Liver (tissue), 9 donors: ENCODE measurements around the gene PIAS4. TPM values are rescaled to one million over a fixed set of nuclear protein-coding genes. Genes with fewer than 3 reads are reported as not detected.
A peak's percentile ranks its signal among the peaks of the same experiment; 100 is the strongest.

ENCODE experiments used
- DNase-seq: peaks from one replicate; pipeline ENCODE4 v3.0.0-alpha.2; 2017; ENCODE audit warnings: low spot score
- H3K27ac ChIP-seq, 2 donors: one replicate each; pipeline ENCODE4 v1.7.0; 2013; ENCODE audit warnings: inconsistent platforms in 2 of 2, low read length in 2 of 2, control low read depth in 1 of 2, low read depth in 1 of 2, mild to moderate bottlenecking in 1 of 2
- H3K27me3 ChIP-seq, 4 donors: one replicate each; pipeline versions ENCODE4 v1.6.1 to v1.7.0; 2013; ENCODE audit warnings: low read length in 3 of 4, inconsistent platforms in 1 of 4, mild to moderate bottlenecking in 1 of 4, moderate library complexity in 1 of 4; ENCODE audit not compliant: control insufficient read depth in 4 of 4, insufficient read depth in 4 of 4
- H3K36me3 ChIP-seq, 4 donors: one replicate each; pipeline versions ENCODE4 v1.6.1 to v1.7.0; 2013; ENCODE audit warnings: low read length in 3 of 4, mild to moderate bottlenecking in 3 of 4, low read depth in 1 of 4, moderate library complexity in 1 of 4; ENCODE audit not compliant: control insufficient read depth in 4 of 4, insufficient read depth in 3 of 4
- H3K4me1 ChIP-seq, 4 donors: one replicate each; pipeline versions ENCODE4 v1.6.1 to v1.7.0; 2013; ENCODE audit warnings: low read length in 3 of 4, mild to moderate bottlenecking in 3 of 4, moderate library complexity in 1 of 4; ENCODE audit not compliant: control insufficient read depth in 4 of 4, insufficient read depth in 4 of 4
- H3K4me3 ChIP-seq, 3 donors: one replicate each; pipeline versions ENCODE4 v1.6.1 to v1.7.0; 2013; ENCODE audit warnings: low read length in 3 of 3, control low read depth in 1 of 3, low read depth in 1 of 3, mild to moderate bottlenecking in 1 of 3
- H3K9ac ChIP-seq, 2 donors: one replicate each; pipeline ENCODE4 v1.7.0; 2013; ENCODE audit warnings: low read length in 2 of 2, mild to moderate bottlenecking in 2 of 2, moderate library complexity in 2 of 2, control low read depth in 1 of 2, low read depth in 1 of 2
- H3K9me3 ChIP-seq, 4 donors: one replicate each; pipeline versions ENCODE4 v1.6.1 to v1.7.0; 2013; ENCODE audit warnings: low read length in 3 of 4; ENCODE audit not compliant: control insufficient read depth in 4 of 4
- CTCF ChIP-seq: fragments of 150-350 bp; IDR thresholded peaks from 2 replicates; pipeline ENCODE4 v1.5.1; 2017; ENCODE audit warnings: improper control_type of control experiment, low read depth, low read length; ENCODE audit not compliant: missing input control
- EGR1 ChIP-seq, 2 donors: IDR thresholded peaks; 2 replicates each; pipeline ENCODE4 v1.6.1; 2016 to 2018; ENCODE audit warnings: antibody characterized with exemption in 2 of 2, low read depth in 2 of 2
- FOXA1 ChIP-seq: IDR thresholded peaks from 2 replicates; pipeline ENCODE4 v1.6.1; 2016; ENCODE audit warnings: antibody characterized with exemption
- FOXA2 ChIP-seq: IDR thresholded peaks from 2 replicates; pipeline ENCODE4 v1.6.1; 2016; ENCODE audit warnings: antibody characterized with exemption
- GABPA ChIP-seq, 2 donors: IDR thresholded peaks in 1 of 2; conservative IDR thresholded peaks in 1 of 2; 2 replicates each; pipeline ENCODE4 v1.6.1; 2016; ENCODE audit warnings: antibody characterized with exemption in 2 of 2, mild to moderate bottlenecking in 1 of 2, moderate library complexity in 1 of 2
- HNF4A ChIP-seq, 2 donors: conservative IDR thresholded peaks; 2 replicates each; pipeline ENCODE4 v1.6.1; 2016; ENCODE audit warnings: antibody characterized with exemption in 2 of 2, mild to moderate bottlenecking in 2 of 2
- HNF4G ChIP-seq: IDR thresholded peaks from 2 replicates; pipeline ENCODE4 v1.6.1; 2016; ENCODE audit warnings: antibody characterized with exemption
- JUND ChIP-seq, 2 donors: IDR thresholded peaks; 2 replicates each; pipeline ENCODE4 v1.6.1; 2016; ENCODE audit warnings: antibody characterized with exemption in 2 of 2
- NR2F2 ChIP-seq: IDR thresholded peaks from 2 replicates; pipeline ENCODE4 v1.6.1; 2016; ENCODE audit warnings: antibody characterized with exemption
- RAD21 ChIP-seq, 2 donors: IDR thresholded peaks; 2 replicates each; pipeline ENCODE4 v1.6.1; 2016; ENCODE audit warnings: antibody characterized with exemption in 2 of 2, mild to moderate bottlenecking in 2 of 2
- REST ChIP-seq: IDR thresholded peaks from 2 replicates; pipeline ENCODE4 v1.6.1; 2016; ENCODE audit warnings: antibody characterized with exemption, mild to moderate bottlenecking
- RXRA ChIP-seq, 2 donors: IDR thresholded peaks; 2 replicates each; pipeline ENCODE4 v1.6.1; 2017 to 2018; ENCODE audit warnings: antibody characterized with exemption in 2 of 2, mild to moderate bottlenecking in 1 of 2
- SP1 ChIP-seq: IDR thresholded peaks from 2 replicates; pipeline ENCODE4 v1.6.1; 2018; ENCODE audit warnings: antibody characterized with exemption, mild to moderate bottlenecking
- TAF1 ChIP-seq: conservative IDR thresholded peaks from 2 replicates; pipeline ENCODE4 v1.6.1; 2016; ENCODE audit warnings: antibody characterized with exemption, mild to moderate bottlenecking
- YY1 ChIP-seq: IDR thresholded peaks from 2 replicates; pipeline ENCODE4 v1.6.1; 2016; ENCODE audit warnings: antibody characterized with exemption, mild to moderate bottlenecking
- WGBS: extraction: QIAGEN DNeasy Blood & Tissue Kit; methylation state at CpG from one replicate; pipeline ENCODE4 v1.1.7; 2013; 5-methylcytosine and 5-hydroxymethylcytosine counted together
- polyA plus RNA-seq, 2 donors: library from polyadenylated mRNA; stranded (reverse) in 1 of 2; unstranded in 1 of 2; fragments of 200-250 nt in 1 of 2; fragments of >200 nt in 1 of 2; fragmentation: Nextera tagmentation in 1 of 2; extraction: Ambion mirVana in 1 of 2; gene quantifications; one replicate each; pipeline versions ENCODE4 v1.2.1 to v1.2.3, GENCODE V29; 2013 to 2015
- total RNA-seq, 2 donors: library from RNA; depleted of rRNA; stranded (reverse); fragments of >200 nt; gene quantifications; one replicate each; pipeline ENCODE4 v1.2.3, GENCODE V29; 2014
- TF ChIP-seq, protein P1 (sequence below): IDR thresholded peaks from 2 replicates; pipeline ENCODE4 v1.6.1; 2016; ENCODE audit warnings: antibody characterized with exemption
- TF ChIP-seq, protein P2 (sequence below): IDR thresholded peaks from 2 replicates; pipeline ENCODE4 v1.6.1; 2016; ENCODE audit warnings: antibody characterized with exemption
- donor health status: healthy.
- donor health status: healthy.
- donor health status: healthy.
- donor health status: healthy.
- donor health status: healthy.

Gene PIAS4
- total and polyA plus RNA-seq, 4 donors, result 5.6 to 14.1 (median 10.6) TPM

- Histone ChIP-seq H3K9ac (no peak overlapping the region), H3K36me3 (peaks cover 2 to 11% (median 6%) of the 10 kb centered on the region in 4 donors), H3K27ac (peak overlapping the region in 1 of 2 donors; percentile 4), H3K9me3 (no peaks in the 10 kb centered on the region), H3K4me1 (no peaks in the 10 kb centered on the region), H3K27me3 (no peaks in the 10 kb centered on the region), H3K4me3 (no peak overlapping the region)
- DNase-seq, result no peak
- TF ChIP-seq HNF4G (no peak), YY1 (no peak), JUND (IDR thresholded peaks at IDR 0.05) (no peak), RAD21 (IDR thresholded peaks at IDR 0.05) (peak in 1 of 2 donors; percentile 21), NR2F2 (peak; percentile 64), SP1 (peak; percentile 26), TAF1 (no peak), REST (no peak)
- 81% methylated on average over 34 of the region's 34 CpGs for WGBS
Measured at GRCh38 chr19:4023600-4024398, 16.3 kb downstream of the PIAS4 start.

- H3K9ac ChIP-seq, result no peak overlapping the region
- no peak for DNase-seq
- no peaks in the 10 kb centered on the region for H3K4me1 ChIP-seq
- 71% methylated on average over 11 of the region's 11 CpGs for WGBS
- TF ChIP-seq GABPA (IDR thresholded peaks at IDR 0.05 in 1 of 2, conservative IDR thresholded peaks at IDR 0.05 in 1 of 2) (no peak), HNF4A (conservative IDR thresholded peaks at IDR 0.05) (no peak), HNF4G (no peak), REST (no peak), EGR1 (IDR thresholded peaks at IDR 0.05; ENCODE audit: low read depth in 2 of 2) (no peak), FOXA2 (no peak), NR2F2 (no peak), SP1 (no peak), FOXA1 (no peak), RAD21 (IDR thresholded peaks at IDR 0.05) (no peak), CTCF (no peak), RXRA (IDR thresholded peaks at IDR 0.05) (no peak), TAF1 (no peak), JUND (IDR thresholded peaks at IDR 0.05) (no peak), YY1 (no peak)
- TF ChIP-seq, protein P1, sequence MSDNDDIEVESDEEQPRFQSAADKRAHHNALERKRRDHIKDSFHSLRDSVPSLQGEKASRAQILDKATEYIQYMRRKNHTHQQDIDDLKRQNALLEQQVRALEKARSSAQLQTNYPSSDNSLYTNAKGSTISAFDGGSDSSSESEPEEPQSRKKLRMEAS, result no peak
- TF ChIP-seq, protein P2, sequence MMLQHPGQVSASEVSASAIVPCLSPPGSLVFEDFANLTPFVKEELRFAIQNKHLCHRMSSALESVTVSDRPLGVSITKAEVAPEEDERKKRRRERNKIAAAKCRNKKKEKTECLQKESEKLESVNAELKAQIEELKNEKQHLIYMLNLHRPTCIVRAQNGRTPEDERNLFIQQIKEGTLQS, result no peak
- peaks cover 3 to 19% (median 10%) of the 10 kb centered on the region in 4 donors for H3K36me3 ChIP-seq
- H3K27me3 ChIP-seq, result no peaks in the 10 kb centered on the region
- H3K27ac ChIP-seq, result no peak overlapping the region
- H3K9me3 ChIP-seq, result no peaks in the 10 kb centered on the region
- H3K4me3 ChIP-seq, result no peak overlapping the region
Measured at GRCh38 chr19:4025317-4025716, 17.8 kb downstream of the PIAS4 start.
